SK-N-SH (cell line): ENCODE data around the gene PMEPA1. TPM values are rescaled to one million over a fixed set of nuclear protein-coding genes. Genes with fewer than 3 reads are reported as not detected.

Experiments used
- CTCF ChIA-PET: fragments of 300-600, 350-600 bp; formaldehyde crosslinking; extraction: SDS; loops from one replicate; lab custom pipeline; 2021; lab: Yijun Ruan, JAX
- POLR2A ChIA-PET: fragments of 350-600 bp; sonication (Branson Sonifier 250); formaldehyde crosslinking; extraction: SDS; loops from one replicate; lab custom pipeline; 2020; ENCODE audit warnings: antibody characterized with exemption, inconsistent platforms; lab: Yijun Ruan, JAX
- DNase-seq: peaks from one replicate; pipeline ENCODE4 v3.0.0; 2012
- H2AFZ ChIP-seq: fragments of 200-600 bp; sonication (generic); 2 replicates; pipeline ENCODE4 v1.8.1; 2016; ENCODE audit warnings: antibody characterized with exemption, mild to moderate bottlenecking, low read depth
- H3F3A ChIP-seq: fragments of 200-600 bp; sonication (generic); replicated peaks from 2 replicates; pipeline ENCODE3; 2016; ENCODE audit warnings: antibody characterized with exemption, mild to moderate bottlenecking; ENCODE audit not compliant: insufficient read depth
- H3K27ac ChIP-seq, 2 experiments: fragments of 200-500 bp in 1 of 2; fragments of 200-600 bp in 1 of 2; sonication (Bioruptor generic) in 1 of 2; sonication (generic), shearing (Covaris generic) in 1 of 2; 2 replicates each; pipeline versions ENCODE4 v1.5.1 to v1.6.1; 2014 to 2016; ENCODE audit warnings: low read depth in 2 of 2, inconsistent platforms in 1 of 2, low read length in 1 of 2, mild to moderate bottlenecking in 1 of 2, mixed read lengths in 1 of 2
- H3K27me3 ChIP-seq: fragments of 200-600 bp; sonication (generic), shearing (Covaris generic); 2 replicates; pipeline ENCODE4 v1.6.1; 2016; ENCODE audit warnings: mixed run types; ENCODE audit not compliant: insufficient read depth
- H3K36me3 ChIP-seq, 2 experiments: fragments of 200-500 bp in 1 of 2; fragments of 200-600 bp in 1 of 2; sonication (Bioruptor generic) in 1 of 2; sonication (generic) in 1 of 2; replicated peaks in 1 of 2; 2 replicates each; pipeline versions ENCODE3 to v1.5.1; 2014 to 2016; ENCODE audit warnings: low read length in 1 of 2, mild to moderate bottlenecking in 1 of 2; ENCODE audit not compliant: insufficient read depth in 2 of 2, control insufficient read depth in 1 of 2
- H3K4me1 ChIP-seq, 2 experiments: fragments of 200-500 bp in 1 of 2; fragments of 200-600 bp in 1 of 2; sonication (Bioruptor generic) in 1 of 2; sonication (generic), shearing (Covaris generic) in 1 of 2; 2 replicates each; pipeline versions ENCODE4 v1.5.1 to v1.6.1; 2014 to 2016; ENCODE audit warnings: low read depth in 1 of 2, low read length in 1 of 2, mixed run types in 1 of 2; ENCODE audit not compliant: insufficient read depth in 2 of 2, control insufficient read depth in 1 of 2
- H3K4me2 ChIP-seq: fragments of 200-600 bp; sonication (generic), shearing (Covaris generic); 2 replicates; pipeline ENCODE4 v1.6.1; 2017; ENCODE audit warnings: mixed run types
- H3K4me3 ChIP-seq, 2 experiments: fragments of 200-500 bp in 1 of 2; fragments of 200-600 bp in 1 of 2; sonication (Bioruptor generic) in 1 of 2; sonication (generic), shearing (Covaris generic) in 1 of 2; 2 replicates each; pipeline versions ENCODE4 v1.5.1 to v1.8.1; 2014 to 2016; ENCODE audit warnings: low read depth in 2 of 2, inconsistent platforms in 1 of 2, low read length in 1 of 2, mild to moderate bottlenecking in 1 of 2, mixed read lengths in 1 of 2, moderate library complexity in 1 of 2
- H3K79me2 ChIP-seq: fragments of 200-600 bp; sonication (generic); 2 replicates; pipeline ENCODE4 v1.8.1; 2017; ENCODE audit warnings: mild to moderate bottlenecking; ENCODE audit not compliant: insufficient read depth
- H3K9ac ChIP-seq: fragments of 200-600 bp; sonication (generic); 2 replicates; pipeline ENCODE4 v1.6.1; 2017; ENCODE audit warnings: mixed run types
- H3K9me2 ChIP-seq: fragments of 200-600 bp; sonication (generic); 2 replicates; pipeline ENCODE4 v1.6.1; 2017; ENCODE audit warnings: mixed run types
- H3K9me3 ChIP-seq: fragments of 200-600 bp; sonication (generic); 2 replicates; pipeline ENCODE4 v1.6.1; 2017; ENCODE audit warnings: mixed run types, mild to moderate bottlenecking, moderate library complexity
- H4K20me1 ChIP-seq: fragments of 200-600 bp; sonication (generic); 2 replicates; pipeline ENCODE4 v1.6.1; 2017; ENCODE audit warnings: mild to moderate bottlenecking, mixed run types; ENCODE audit not compliant: insufficient read depth
- CHD2 ChIP-seq: fragments of 150-350 bp; IDR thresholded peaks from 2 replicates; pipeline ENCODE4 v1.6.1; 2018; ENCODE audit warnings: low read length; ENCODE audit not compliant: partially characterized antibody
- ELF1 ChIP-seq: IDR thresholded peaks from 2 replicates; pipeline ENCODE4 v1.4.0; 2012
- EP300 ChIP-seq, 2 experiments: IDR thresholded peaks; 2 replicates each; pipeline versions ENCODE4 v1.4.0 to v1.6.1; 2012; ENCODE audit warnings: borderline replicate concordance in 1 of 2, low read depth in 1 of 2, low read length in 1 of 2
- EZH2phosphoT487 ChIP-seq: fragments of 200-600 bp; sonication (generic); IDR thresholded peaks from 2 replicates; pipeline ENCODE4 v1.6.1; 2017; ENCODE audit warnings: low read depth, mixed run types, mild to moderate bottlenecking, antibody characterized with exemption, moderate library complexity, borderline replicate concordance
- FOXM1 ChIP-seq: IDR thresholded peaks from 2 replicates; pipeline ENCODE4 v1.4.0; 2012; ENCODE audit warnings: low read depth, mild to moderate bottlenecking
- GATA2 ChIP-seq: sonication (generic); formaldehyde crosslinking; IDR thresholded peaks from 2 replicates; pipeline ENCODE4 v1.5.0; 2020; ENCODE audit warnings: mild to moderate bottlenecking, missing genetic modification reagents
- MEF2A ChIP-seq: IDR thresholded peaks from 2 replicates; pipeline ENCODE4 v1.4.0; 2012; ENCODE audit warnings: low read depth, borderline replicate concordance
- MXI1 ChIP-seq: IDR thresholded peaks from 2 replicates; pipeline ENCODE4 v1.6.1; 2012; ENCODE audit warnings: mild to moderate bottlenecking, low read depth, low read length, improper control_type of control experiment
- NFIC ChIP-seq: IDR thresholded peaks from 2 replicates; pipeline ENCODE4 v1.4.0; 2012; ENCODE audit warnings: borderline replicate concordance
- NRF1 ChIP-seq: IDR thresholded peaks from 2 replicates; pipeline ENCODE4 v1.6.1; 2012; ENCODE audit warnings: low read depth, mild to moderate bottlenecking, low read length
- POLR2AphosphoS5 ChIP-seq: IDR thresholded peaks from 2 replicates; pipeline ENCODE4 v1.6.1; 2012; ENCODE audit warnings: low read depth, low read length
- RAD21 ChIP-seq: IDR thresholded peaks from 2 replicates; pipeline ENCODE4 v1.6.1; 2012; ENCODE audit warnings: mild to moderate bottlenecking, low read length
- RFX5 ChIP-seq: IDR thresholded peaks from 2 replicates; pipeline ENCODE4 v1.6.1; 2012; ENCODE audit warnings: mild to moderate bottlenecking, improper control_type of control experiment, low read length
- SMC3 ChIP-seq: IDR thresholded peaks from 2 replicates; pipeline ENCODE4 v1.6.1; 2012; ENCODE audit warnings: low read depth, low read length, improper control_type of control experiment
- TEAD4 ChIP-seq: IDR thresholded peaks from 2 replicates; pipeline ENCODE4 v1.4.0; 2012; ENCODE audit warnings: mild to moderate bottlenecking, borderline replicate concordance; ENCODE audit not compliant: insufficient read depth
- WGBS: methylation state at CpG from one replicate; pipeline ENCODE4 v1.1.6; 2017; ENCODE audit warnings: low lambda C conversion rate; 5-methylcytosine and 5-hydroxymethylcytosine counted together
- polyA plus RNA-seq, 3 experiments: library from polyadenylated mRNA; depleted of rRNA; stranded (reverse); fragments of >200 nt; gene quantifications; 2 replicates each; pipeline ENCODE4 v1.2.3, GENCODE V29; 2012
- TF ChIP-seq, protein P1 (sequence below): IDR thresholded peaks from 2 replicates; pipeline ENCODE4; 2012

The PMEPA1 gene
- polyA plus RNA-seq, 1 of the 3 experiments (the other 2 are of a cell fraction): 7.1 TPM

DNA sequence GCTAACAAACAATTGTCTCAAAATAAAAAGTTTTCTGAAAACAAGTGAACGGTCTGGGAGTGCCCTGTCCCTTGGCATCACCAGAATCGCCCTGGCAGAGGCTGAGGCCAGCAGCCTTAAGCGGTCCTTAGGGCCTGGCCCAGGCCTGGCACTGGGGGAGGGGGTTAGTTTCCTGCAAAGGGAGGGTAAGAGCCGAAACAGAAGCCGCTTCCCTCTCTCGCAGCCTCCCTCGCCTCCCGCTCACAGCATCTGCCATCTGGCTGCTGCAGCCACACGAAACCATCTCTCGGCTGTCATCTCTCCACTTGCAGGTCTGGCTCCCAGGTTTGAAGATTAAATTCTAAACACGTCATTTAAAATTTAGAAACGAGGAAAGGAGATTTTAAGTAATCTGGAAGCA is 31.5 kb downstream of the PMEPA1 start:
- WGBS: 84% methylated on average over 12 of the region's 12 CpGs
- no peaks in the 10 kb centered on the region for H3F3A ChIP-seq
- H3K79me2 ChIP-seq: peaks cover 100% of the 10 kb centered on the region
- H3K27me3 ChIP-seq: no peaks in the 10 kb centered on the region
- no peak for TF ChIP-seq ELF1
- no peak for TF ChIP-seq GATA2 (CRISPR knock-in tag)
- no peak for TF ChIP-seq FOXM1
- peak; percentile 83 for TF ChIP-seq MXI1
- no peak for TF ChIP-seq RFX5
- TF ChIP-seq, protein P1, sequence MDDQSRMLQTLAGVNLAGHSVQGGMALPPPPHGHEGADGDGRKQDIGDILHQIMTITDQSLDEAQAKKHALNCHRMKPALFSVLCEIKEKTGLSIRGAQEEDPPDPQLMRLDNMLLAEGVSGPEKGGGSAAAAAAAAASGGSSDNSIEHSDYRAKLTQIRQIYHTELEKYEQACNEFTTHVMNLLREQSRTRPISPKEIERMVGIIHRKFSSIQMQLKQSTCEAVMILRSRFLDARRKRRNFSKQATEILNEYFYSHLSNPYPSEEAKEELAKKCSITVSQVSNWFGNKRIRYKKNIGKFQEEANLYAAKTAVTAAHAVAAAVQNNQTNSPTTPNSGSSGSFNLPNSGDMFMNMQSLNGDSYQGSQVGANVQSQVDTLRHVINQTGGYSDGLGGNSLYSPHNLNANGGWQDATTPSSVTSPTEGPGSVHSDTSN: no peak
- TF ChIP-seq RAD21: no peak; the same call in 1 of the 2 replicates
- TF ChIP-seq EP300 (IDR thresholded peaks at IDR 0.05; ENCODE audit: borderline replicate concordance in 1 of 2, low read depth in 1 of 2, low read length in 1 of 2): 0 out of 4 replicates have a peak, but pooled peaks of 1 of the 2 experiments have one; percentile 11
- no peak for TF ChIP-seq SMC3
- peak; percentile 54 for TF ChIP-seq CHD2
- TF ChIP-seq MEF2A: no peak
- no peak for TF ChIP-seq NRF1
- no peaks in the 10 kb centered on the region for H3K9me3 ChIP-seq
- H3K9ac ChIP-seq: no peak overlapping the region
- H3K36me3 ChIP-seq: peaks cover 0 to 2% of the 10 kb centered on the region in 2 experiments
- no peak overlapping the region for H3K4me2 ChIP-seq
- H3K4me1 ChIP-seq: peaks cover 0 to 96% of the 10 kb centered on the region in 2 experiments; a peak in 2 of 4 replicates
- no peaks in the 10 kb centered on the region for H3K9me2 ChIP-seq
- H4K20me1 ChIP-seq: peaks cover 97% of the 10 kb centered on the region
- CTCF ChIA-PET: interaction anchor here (0.6 to 1.0 kb wide), 2 partner anchors 8 to 130 kb away, joined by 3 read pairs; no protein-coding TSS in a partner anchor
- no peak overlapping the region for H2AFZ ChIP-seq
- peak; percentile 87 for DNase-seq
- POLR2A ChIA-PET: no interaction called here
- peak overlapping the region in 1 of 2 experiments; percentile 94; a peak in 2 of 4 replicates for H3K27ac ChIP-seq
- no peak overlapping the region for H3K4me3 ChIP-seq

DNA sequence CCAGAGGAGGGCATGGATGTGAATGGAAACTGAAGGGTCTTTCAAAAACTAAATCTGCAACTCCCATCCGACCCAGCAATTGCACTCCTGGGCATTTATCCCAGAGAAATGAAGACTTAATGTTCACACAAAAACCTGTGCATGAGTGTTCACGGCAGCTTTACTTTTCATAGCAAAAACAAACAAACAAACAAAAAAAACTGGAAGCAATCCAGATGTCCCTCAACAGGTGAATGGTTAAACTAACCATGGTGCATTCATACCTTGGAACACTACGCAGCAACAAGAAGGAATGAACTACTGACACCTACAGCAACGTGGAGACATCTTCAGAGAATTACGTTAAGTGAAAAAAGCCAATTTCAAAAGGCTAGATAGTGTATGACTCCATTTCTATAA is 32.2 kb downstream of the PMEPA1 start:
- TF ChIP-seq NFIC: no peak
- no peak for TF ChIP-seq POLR2AphosphoS5
- no peak for TF ChIP-seq EZH2phosphoT487
- no peak for TF ChIP-seq TEAD4
- no peak for TF ChIP-seq MEF2A
- ChIA-PET CTCF (no interaction called here), POLR2A (no interaction called here)
- H3K27me3 ChIP-seq: no peaks in the 10 kb centered on the region
- no peaks in the 10 kb centered on the region for H3F3A ChIP-seq
- H3K4me3 ChIP-seq: no peak overlapping the region
- H3K36me3 ChIP-seq: peaks cover 0 to 2% of the 10 kb centered on the region in 2 experiments
- no peak for DNase-seq
- peak overlapping the region in 1 of 2 experiments; percentile 94; a peak in 2 of 4 replicates for H3K27ac ChIP-seq
- peaks cover 98% of the 10 kb centered on the region for H4K20me1 ChIP-seq
- H3K9me3 ChIP-seq: no peaks in the 10 kb centered on the region
- H2AFZ ChIP-seq: no peak overlapping the region
- H3K4me1 ChIP-seq: peaks cover 0 to 95% of the 10 kb centered on the region in 2 experiments; a peak in 2 of 4 replicates
- H3K4me2 ChIP-seq: no peak overlapping the region
- H3K9ac ChIP-seq: no peak overlapping the region
- WGBS: 84% methylated on average over 5 of the region's 5 CpGs
- peaks cover 100% of the 10 kb centered on the region for H3K79me2 ChIP-seq
- H3K9me2 ChIP-seq: no peaks in the 10 kb centered on the region
